Erythroblast (primary cell): ENCODE data around the gene LTC4S.

Experiments used
- DNase-seq, 2 experiments: peaks; one replicate each; lab custom pipeline; 2025; lab: John Stamatoyannopoulos, UW
- GATA1 ChIP-seq: IDR thresholded peaks from 2 replicates; pipeline ENCODE4 v1.6.1; 2011; ENCODE audit warnings: low read depth, mild to moderate bottlenecking, control low read depth, low read length, moderate library complexity
- POLR2A ChIP-seq: IDR thresholded peaks from 2 replicates; pipeline ENCODE4 v1.6.1; 2011; ENCODE audit warnings: mild to moderate bottlenecking, low read length

The LTC4S gene

DNA sequence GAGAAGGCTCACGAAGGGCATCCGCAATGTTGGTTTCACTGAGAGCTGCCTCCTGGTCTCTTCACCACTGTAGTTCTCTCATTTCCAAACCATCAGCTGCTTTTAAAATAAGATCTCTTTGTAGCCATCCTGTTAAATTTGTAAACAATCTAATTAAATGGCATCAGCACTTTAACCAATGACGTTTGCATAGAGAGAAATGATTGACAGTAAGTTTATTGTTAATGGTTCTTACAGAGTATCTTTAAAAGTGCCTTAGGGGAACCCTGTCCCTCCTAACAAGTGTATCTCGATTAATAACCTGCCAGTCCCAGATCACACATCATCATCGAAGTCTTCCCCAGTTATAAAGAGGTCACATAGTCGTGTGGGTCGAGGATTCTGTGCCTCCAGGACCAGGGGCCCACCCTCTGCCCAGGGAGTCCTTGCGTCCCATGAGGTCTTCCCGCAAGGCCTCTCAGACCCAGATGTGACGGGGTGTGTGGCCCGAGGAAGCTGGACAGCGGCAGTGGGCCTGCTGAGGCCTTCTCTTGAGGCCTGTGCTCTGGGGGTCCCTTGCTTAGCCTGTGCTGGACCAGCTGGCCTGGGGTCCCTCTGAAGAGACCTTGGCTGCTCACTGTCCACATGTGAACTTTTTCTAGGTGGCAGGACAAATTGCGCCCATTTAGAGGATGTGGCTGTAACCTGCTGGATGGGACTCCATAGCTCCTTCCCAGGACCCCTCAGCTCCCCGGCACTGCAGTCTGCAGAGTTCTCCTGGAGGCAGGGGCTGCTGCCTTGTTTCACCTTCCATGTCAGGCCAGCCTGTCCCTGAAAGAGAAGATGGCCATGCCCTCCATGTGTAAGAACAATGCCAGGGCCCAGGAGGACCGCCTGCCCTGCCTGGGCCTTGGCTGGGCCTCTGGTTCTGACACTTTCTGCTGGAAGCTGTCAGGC is 43.6 kb downstream of the LTC4S start:
- no peak for DNase-seq
- TF ChIP-seq POLR2A (peak; percentile 4), GATA1 (no peak)

GRCh38 chr5:179839328-179840256 is 45.8 kb downstream of the LTC4S start:
- DNase-seq, result no peak
- no peak for TF ChIP-seq POLR2A
- no peak for TF ChIP-seq GATA1

GRCh38 chr5:179840321-179840720 is 46.5 kb downstream of the LTC4S start:
- no peak for DNase-seq
- TF ChIP-seq POLR2A, result no peak
- no peak for TF ChIP-seq GATA1

GRCh38 chr5:179840766-179841165 is 47.0 kb downstream of the LTC4S start:
- no peak for DNase-seq
- TF ChIP-seq GATA1 (no peak), POLR2A (no peak)

DNA sequence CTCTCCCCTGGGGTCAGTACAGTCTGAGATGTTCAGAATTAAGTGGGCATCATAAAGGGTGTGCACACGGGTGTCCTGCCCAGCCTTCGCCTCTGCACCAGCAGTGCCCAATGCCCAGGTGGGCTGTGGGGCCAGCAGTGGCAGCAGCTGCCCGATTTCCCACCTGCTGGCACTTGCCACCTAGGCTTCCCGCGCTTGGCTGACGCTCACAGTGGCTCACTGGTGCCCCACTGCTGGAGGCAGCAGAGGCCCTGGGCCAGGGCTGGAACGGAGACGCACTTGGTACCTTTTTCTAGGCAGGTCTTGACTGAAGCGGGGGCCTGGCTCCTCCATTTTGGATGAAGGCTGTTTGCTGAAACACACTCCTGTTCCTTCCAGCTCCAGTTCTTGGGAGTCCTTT is 47.8 kb downstream of the LTC4S start:
- DNase-seq, result no peak
- TF ChIP-seq GATA1 (no peak), POLR2A (no peak)
